Fibroblast of skin of scalp (primary cell): Measurements from ENCODE around the gene MED12L.
A peak's percentile ranks its signal among the peaks of the same experiment; 100 is the strongest.
"Not testable (repeated sequence)": the region's sequence is repeated elsewhere in the genome, so short reads cannot be mapped to it uniquely, and the experiment has no call there.

Experiments used
- DNase-seq: peaks from one replicate; pipeline ENCODE4 v3.0.0-alpha.2; 2013

MED12L gene

DNA sequence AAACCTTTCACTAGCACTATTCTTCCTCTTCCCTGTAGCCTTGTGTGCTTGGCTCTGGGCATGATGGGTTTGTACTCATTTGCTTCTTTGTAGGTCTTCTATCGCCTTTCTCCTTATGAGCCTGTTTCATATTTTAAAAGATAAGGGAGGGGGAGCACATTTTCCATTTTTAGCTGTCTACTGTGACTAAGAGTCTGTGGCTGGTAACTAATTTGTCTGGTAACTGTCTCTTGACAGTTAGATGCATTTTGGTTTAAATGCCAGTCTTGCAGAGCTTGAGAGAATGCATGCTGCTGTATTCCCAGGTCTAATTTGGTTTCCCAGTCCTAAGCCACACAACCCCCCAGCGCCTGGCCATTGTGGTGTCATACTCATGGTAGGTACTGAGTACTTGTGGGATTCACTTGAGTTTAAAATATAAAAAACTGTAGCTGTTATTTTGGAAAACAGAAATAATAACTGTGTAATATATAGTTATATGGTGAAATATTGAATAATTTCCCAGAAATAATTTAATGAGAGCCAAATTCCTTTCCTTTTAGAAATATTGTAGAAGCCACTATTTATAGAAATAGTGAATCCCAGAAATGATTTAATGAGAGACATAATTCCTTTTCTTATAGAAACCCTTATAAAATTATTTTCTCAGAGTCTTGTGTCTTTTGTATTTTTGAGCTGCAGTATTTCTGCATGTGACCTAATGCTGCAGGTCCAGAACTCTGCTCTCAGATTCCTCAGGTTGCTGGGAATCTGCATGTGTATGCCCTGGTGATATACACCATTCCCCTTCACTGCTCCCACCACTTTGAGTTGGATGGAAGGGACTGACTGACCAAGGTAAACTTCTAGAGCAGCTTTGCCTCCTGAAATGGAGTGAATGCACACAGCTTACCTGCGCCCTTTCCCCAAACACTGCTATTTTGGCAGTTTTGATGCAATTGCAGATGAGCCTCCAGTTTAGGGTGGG, 131.5 kb downstream of the MED12L start:
- peak; percentile 87 for DNase-seq

DNA sequence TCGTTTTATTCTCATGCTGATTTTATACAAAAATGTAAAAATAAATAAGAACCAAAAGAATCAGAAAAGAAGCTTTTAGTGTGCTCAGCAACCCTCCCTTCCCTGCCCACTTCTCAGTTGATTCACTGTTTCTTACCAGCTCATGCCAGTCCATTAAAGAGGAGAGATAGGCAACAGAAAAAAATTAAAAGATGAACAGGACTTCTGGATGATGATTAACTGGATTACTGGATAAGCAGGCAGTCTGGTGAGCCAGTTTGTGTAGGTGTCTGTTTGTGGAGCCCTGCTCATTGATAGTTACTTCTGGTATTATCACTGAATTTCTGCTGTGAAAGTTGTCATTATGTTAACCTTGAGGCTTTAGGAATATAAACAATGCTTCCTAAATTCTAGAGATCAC, 132.7 kb downstream of the MED12L start:
- DNase-seq = no peak

DNA sequence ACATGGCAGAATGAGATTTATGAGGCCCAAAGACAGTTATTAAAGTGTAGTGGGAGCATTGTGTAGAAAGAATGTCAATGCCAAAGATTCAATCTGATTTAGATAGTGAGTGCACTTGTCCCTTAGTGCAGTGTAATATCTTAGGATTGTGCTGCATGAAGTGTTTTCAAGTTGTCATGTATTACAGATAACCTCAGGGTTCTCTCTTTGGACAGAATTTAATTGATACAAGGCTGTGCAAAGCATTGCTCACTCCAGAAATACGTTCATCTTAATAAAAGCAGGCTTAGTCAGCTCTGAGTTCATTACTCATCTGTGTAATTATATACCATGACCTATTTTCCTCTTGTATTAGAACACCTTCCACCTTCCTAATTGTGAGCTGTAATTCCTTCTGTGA, 133.6 kb downstream of the MED12L start:
- peak; percentile 81 for DNase-seq

- DNase-seq = peak; percentile 50
These were observed 138.9 kb downstream of the MED12L start for GRCh38 chr3:151224268-151224866.

DNA sequence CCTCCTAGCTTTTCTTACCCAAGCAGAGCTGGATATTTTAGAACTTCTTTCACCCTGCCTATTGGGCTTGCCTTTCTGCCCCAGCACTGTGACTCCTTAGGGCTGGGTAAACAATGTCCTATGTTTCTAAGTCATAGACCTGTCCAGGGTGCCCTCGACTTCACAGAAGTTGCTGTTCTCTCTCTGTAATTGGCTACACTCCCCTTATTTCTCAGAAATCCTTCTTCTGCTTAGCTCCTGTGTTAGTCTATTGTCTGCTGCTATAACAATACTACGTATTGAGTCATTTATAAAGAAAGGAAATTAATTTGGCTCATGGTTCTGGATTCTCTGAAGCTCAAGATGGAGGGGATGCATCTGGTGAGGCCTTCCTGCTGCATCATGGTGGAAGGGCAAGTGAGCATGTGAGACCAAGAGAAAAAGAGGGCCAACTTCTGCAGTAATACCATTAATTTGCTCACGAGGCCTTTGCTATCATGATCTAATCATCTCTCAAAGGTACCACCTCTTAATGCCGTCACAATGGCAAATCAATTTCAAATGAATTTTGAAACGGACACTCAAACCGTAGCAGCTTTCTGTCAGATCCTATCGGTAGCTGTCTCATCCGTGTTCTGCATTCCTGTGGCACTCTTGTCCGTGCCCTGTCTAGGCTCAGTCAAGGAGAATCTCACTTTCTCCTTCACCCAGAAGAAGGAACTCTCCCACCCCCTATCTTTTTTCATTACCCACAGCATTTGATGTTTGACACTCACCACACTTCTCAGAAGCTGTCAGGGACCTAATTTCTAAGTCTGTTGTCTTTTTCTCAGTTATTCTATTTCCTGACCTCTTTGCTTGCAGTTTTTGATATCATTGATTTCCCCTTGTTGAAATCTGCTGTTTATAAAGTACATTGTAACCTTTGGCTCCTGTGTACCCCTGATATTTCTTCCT, 139.8 kb downstream of the MED12L start:
- DNase-seq = no peak

DNA sequence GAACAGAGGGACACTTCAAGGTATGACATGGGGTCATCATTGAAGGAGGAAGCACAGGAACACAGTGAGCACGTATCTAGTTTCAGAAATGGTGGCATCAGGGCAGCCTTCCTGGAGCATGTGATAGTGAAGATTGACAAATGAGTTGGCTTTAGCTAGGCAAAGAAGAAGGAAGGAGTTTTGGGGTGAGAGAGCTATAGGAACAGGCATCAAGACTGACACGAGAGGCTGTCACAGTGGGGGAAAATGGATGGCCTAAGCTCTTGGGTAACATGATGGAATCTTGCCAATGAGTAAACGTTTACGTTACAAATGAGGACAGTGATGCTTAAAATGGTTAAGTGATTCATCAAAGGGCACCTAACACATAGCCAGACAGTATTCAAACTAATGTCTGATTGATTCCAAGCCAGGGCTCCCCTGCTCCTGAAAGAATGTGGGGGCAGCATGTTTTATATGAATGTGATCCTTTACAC, 140.7 kb downstream of the MED12L start:
- DNase-seq = peak; percentile 91

DNA sequence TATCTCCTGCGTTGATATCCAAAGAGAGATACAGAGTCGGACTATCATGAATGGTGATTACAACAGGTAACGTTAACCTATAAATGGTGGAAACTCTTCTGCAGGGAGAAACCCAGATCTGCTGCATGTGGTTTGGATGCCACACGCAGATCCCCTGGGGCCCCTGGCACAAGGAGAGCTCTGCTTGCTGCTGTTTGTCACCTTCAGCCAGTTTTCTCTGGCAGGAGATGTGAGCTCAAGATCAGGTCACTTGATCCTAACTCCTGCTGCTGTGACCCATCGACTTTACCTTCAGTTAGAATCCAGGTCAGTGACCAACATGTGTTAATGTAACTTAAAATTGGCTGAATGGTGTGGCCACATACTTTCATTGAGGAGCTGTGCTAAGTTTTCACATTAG, 141.4 kb downstream of the MED12L start:
- DNase-seq = no peak

- no peak for DNase-seq
These were observed 141.9 kb downstream of the MED12L start for GRCh38 chr3:151227266-151227806.

DNA sequence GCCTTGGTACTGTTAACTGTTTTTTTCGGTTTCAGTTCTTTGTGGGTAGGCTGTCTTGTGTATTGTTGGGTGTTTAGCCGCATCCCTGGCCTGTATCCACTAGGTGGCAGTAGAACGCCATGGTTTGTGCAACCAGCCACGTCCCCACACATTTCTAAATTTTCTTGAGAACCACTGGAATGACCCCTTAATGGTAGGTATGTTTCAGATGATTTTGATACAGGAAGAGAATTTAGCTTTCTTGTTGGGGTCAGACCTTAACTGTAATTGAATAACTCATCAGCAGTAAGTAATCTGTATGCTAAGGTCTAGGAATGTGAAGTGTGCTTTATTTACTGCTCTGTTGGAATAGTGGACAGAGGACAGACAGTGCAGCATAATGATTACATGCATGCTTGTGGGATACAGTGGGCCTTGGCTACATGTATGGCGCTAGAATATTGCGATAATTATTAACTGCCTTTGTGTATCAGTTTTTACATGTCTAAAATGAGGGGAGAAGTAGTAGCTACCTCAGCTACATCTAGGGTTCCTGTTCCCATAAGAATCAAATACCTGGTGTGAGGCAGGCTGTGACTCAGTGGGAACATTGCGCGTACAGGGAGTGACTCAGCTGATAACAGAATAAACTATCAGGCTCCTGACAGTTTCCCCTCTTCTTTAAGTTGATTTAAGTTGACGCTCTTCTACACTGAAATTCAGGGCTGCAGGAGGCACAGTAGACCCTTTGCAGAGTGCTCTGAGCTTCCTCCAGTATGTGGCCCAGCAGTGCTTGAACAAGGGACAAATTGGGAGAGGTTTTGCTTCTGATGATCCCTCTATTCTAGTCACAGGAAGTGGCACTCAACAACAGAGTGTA, 142.6 kb downstream of the MED12L start:
- DNase-seq = peak; percentile 85

DNA sequence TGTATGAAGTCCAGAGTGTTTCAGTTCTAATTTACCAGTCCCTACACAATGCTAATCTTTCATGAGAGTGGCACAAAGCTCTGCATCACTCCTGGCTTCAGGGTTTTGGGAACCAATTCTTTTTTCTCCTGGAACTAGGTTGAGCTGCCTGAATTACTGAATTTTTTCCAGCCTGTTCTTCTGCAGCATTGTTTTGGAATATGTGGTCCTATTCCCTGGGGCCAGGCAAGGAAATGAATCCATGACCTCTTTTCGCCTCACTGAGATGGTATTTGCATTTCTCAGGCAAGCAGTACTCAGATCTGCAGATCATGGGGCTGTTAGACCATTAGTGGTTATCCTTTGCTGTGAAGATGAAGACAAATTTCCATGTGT, 143.2 kb downstream of the MED12L start:
- peak; percentile 85 for DNase-seq

DNA sequence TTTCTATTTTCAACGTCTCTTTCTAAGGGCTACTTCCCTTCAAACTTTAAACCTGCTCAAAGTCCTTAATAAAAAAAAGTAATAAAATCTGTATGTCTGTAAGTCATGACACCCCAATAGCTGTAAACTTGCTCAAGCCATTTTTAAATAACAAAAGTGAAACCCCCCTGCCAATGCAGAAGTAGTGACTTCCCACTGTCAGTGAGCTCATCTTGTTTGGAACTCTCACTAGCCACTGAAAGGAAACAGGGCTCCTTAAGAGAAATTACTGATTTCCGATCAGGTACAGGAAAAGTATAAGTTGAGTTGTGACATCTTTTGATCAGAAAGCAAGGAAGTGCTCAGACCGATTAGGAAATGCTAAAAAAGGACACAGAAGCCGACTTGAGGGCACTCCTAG, 145.2 kb downstream of the MED12L start:
- no peak for DNase-seq

- not testable (repeated sequence) for DNase-seq
These were observed 146.9 kb downstream of the MED12L start for GRCh38 chr3:151232403-151232802.

GRCh38 chr3:151232991-151233390, 147.5 kb downstream of the MED12L start:
- no peak for DNase-seq

GRCh38 chr3:151234825-151235224, 149.4 kb downstream of the MED12L start:
- DNase-seq = no peak

- no peak for DNase-seq
These were observed 150.9 kb downstream of the MED12L start for GRCh38 chr3:151236316-151236715.

GRCh38 chr3:151236736-151237135, 151.3 kb downstream of the MED12L start:
- peak; percentile 23 for DNase-seq

- not testable (repeated sequence) for DNase-seq
These were observed 156.5 kb downstream of the MED12L start for GRCh38 chr3:151242006-151242405.

GRCh38 chr3:151248772-151249337, 163.4 kb downstream of the MED12L start:
- no peak for DNase-seq

DNA sequence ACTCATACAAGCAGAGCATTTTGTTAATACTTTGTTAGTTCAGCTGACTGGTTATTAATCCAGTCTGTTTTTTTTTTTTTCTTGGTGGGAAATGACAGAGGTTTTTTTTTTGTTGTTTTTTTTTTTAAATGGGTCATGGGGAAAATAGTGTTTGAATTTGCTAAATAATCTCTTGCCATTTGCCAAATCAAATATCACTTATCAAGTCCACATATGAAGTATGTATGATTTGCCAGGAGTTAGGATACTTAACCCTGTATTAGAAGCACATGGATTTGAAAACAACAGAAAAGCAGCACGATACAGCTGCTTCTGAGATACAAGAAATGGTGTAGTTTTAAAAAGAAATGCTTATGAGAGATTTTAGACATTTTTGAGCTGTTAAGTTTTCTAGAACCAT, 171.3 kb downstream of the MED12L start:
- DNase-seq = no peak

DNA sequence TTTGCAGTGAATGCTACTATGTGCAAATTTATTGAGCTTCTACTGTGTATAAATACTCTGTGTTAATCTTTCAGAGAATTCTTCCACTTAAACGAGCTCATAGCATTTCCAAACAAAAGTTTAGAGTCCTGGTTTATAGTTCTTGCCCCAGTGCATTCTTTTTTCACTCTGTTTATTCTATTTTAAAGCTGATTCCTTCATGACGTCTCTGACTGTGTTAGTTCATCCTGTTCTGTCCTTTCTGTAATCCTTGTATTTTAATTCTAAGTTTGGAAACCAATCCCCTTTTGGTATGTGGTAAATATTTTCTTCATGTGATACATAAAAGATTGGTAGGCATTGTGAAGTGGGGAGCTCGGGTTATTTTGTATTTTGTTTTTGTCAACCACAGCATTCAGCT, 174.2 kb downstream of the MED12L start:
- no peak for DNase-seq
